22Rv1 (cell line): ENCODE results near the gene STIM1.

ENCODE experiments used
- CTCF ChIP-seq: fragments of 450-650 bp; IDR thresholded peaks from 2 replicates; pipeline ENCODE4 v1.5.1; 2017; ENCODE audit warnings: mild to moderate bottlenecking
- ZFX ChIP-seq: fragments of 450-650 bp; IDR thresholded peaks from 2 replicates; pipeline ENCODE4 v1.6.1; 2017; ENCODE audit warnings: antibody characterized with exemption, borderline replicate concordance

GRCh38 chr11:3877364-3878257 is 22.1 kb downstream of the STIM1 start:
- TF ChIP-seq CTCF = no peak
- TF ChIP-seq ZFX = no peak
